ENCODE data around the gene GPR161. TPM values are rescaled to one million over a fixed set of nuclear protein-coding genes. Genes with fewer than 3 reads are reported as not detected.

The GPR161 gene
- total and polyA plus RNA-seq, 9 of the 15 experiments (the other 6 are each of a cell fraction or from before 2014, with no cell fraction given): 0.15 to 2.4 (median 0.76) TPM

GRCh38 chr1:168042362-168042761 lies 94.4 kb downstream of the GPR161 start:
- H3K4me2 ChIP-seq (ENCODE audit: insufficient read depth, low read length): no peak overlapping the region
- peaks cover 54% of the 10 kb centered on the region for H3K36me3 ChIP-seq (ENCODE audit: control insufficient read depth, insufficient read depth, low read length)
- no peaks in the 10 kb centered on the region for H3K4me1 ChIP-seq (replicated peaks in 1 of 2; ENCODE audit: control insufficient read depth in 2 of 2, insufficient read depth in 2 of 2, low read length in 2 of 2)
- ATAC-seq: no peak
- no peaks in the 10 kb centered on the region for H4K20me1 ChIP-seq (replicated peaks; ENCODE audit: control insufficient read depth, insufficient read depth, low read length)
- H3K79me2 ChIP-seq (ENCODE audit: control insufficient read depth, insufficient read depth, low read length): no peaks in the 10 kb centered on the region
- DNase-seq (ENCODE audit: extremely low read depth in 1 of 4, low spot score in 3 of 4): no peak
- no peak overlapping the region for H3K4me3 ChIP-seq
- no peaks in the 10 kb centered on the region for H3K27me3 ChIP-seq (ENCODE audit: control insufficient read depth in 2 of 2, insufficient read depth in 2 of 2, low read length in 2 of 2)
- intact Hi-C loops (cut with micrococcal nuclease) (no loop called here), in situ Hi-C loops (cut with MboI) (no loop called here)
- 96% methylated on average over 2 of the region's 2 CpGs for WGBS (ENCODE audit: insufficient coverage, low coverage, missing lambda C conversion rate)
- TF ChIP-seq ZNF778 (CRISPR knock-in tag; IDR thresholded peaks at IDR 0.05) (no peak), CBX2 (IDR thresholded peaks at IDR 0.05; ENCODE audit: insufficient read depth, low read length, poor library complexity, severe bottlenecking) (no peak), CHD1 (IDR thresholded peaks at IDR 0.05; ENCODE audit: low read length) (no peak), FOS (IDR thresholded peaks at IDR 0.05; ENCODE audit: extremely low read depth, insufficient read length) (no peak), ZNF282 (CRISPR knock-in tag; IDR thresholded peaks at IDR 0.05) (no peak)
- FAIRE-seq: no peak
- CTCF ChIA-PET (ENCODE audit: low intra/inter-chr PET ratio): no interaction called here
- H2AFZ ChIP-seq (ENCODE audit: low read depth, low read length): no peak overlapping the region
- no peak overlapping the region for H3K9ac ChIP-seq (ENCODE audit: insufficient read depth in 1 of 2, low read depth in 2 of 2, low read length in 2 of 2)
- POLR2A ChIA-PET: no interaction called here
- BruUV-seq (replicated peaks): no TSS peak
- H3K9me1 ChIP-seq (ENCODE audit: control insufficient read depth, insufficient read depth, low read length): no peaks in the 10 kb centered on the region
- no peak overlapping the region for H3K27ac ChIP-seq (ENCODE audit: extremely low read depth, low read depth, low read length)
- H3K9me3 ChIP-seq (replicated peaks; ENCODE audit: control insufficient read depth, insufficient read depth, low read depth, low read length): no peaks in the 10 kb centered on the region

GRCh38 chr1:168035345-168035744 lies 101.4 kb downstream of the GPR161 start:
- DNase-seq (ENCODE audit: extremely low read depth in 1 of 4, low spot score in 3 of 4) (no peak), FAIRE-seq (no peak), ATAC-seq (no peak)
- in situ Hi-C loops (cut with MboI): no loop called here
- no peaks in the 10 kb centered on the region for H3K9me1 ChIP-seq (ENCODE audit: control insufficient read depth, insufficient read depth, low read length)
- H3K27ac ChIP-seq (ENCODE audit: extremely low read depth, low read depth, low read length): no peak overlapping the region
- peaks cover 23% of the 10 kb centered on the region for H3K36me3 ChIP-seq (ENCODE audit: control insufficient read depth, insufficient read depth, low read length)
- no peaks in the 10 kb centered on the region for H3K9me3 ChIP-seq (replicated peaks; ENCODE audit: control insufficient read depth, insufficient read depth, low read depth, low read length)
- H3K4me3 ChIP-seq: no peak overlapping the region
- CTCF ChIA-PET (ENCODE audit: low intra/inter-chr PET ratio): no interaction called here
- no peaks in the 10 kb centered on the region for H3K27me3 ChIP-seq (ENCODE audit: control insufficient read depth in 2 of 2, insufficient read depth in 2 of 2, low read length in 2 of 2)
- intact Hi-C loops (cut with micrococcal nuclease): no loop called here
- H2AFZ ChIP-seq (ENCODE audit: low read depth, low read length): no peak overlapping the region
- no peaks in the 10 kb centered on the region for H4K20me1 ChIP-seq (replicated peaks; ENCODE audit: control insufficient read depth, insufficient read depth, low read length)
- no peak overlapping the region for H3K9ac ChIP-seq (ENCODE audit: insufficient read depth in 1 of 2, low read depth in 2 of 2, low read length in 2 of 2)
- no peak overlapping the region for H3K4me2 ChIP-seq (ENCODE audit: insufficient read depth, low read length)
- H3K4me1 ChIP-seq (replicated peaks in 1 of 2; ENCODE audit: control insufficient read depth in 2 of 2, insufficient read depth in 2 of 2, low read length in 2 of 2): no peaks in the 10 kb centered on the region
- H3K79me2 ChIP-seq (ENCODE audit: control insufficient read depth, insufficient read depth, low read length): no peaks in the 10 kb centered on the region
- 95% methylated on average over 5 of the region's 5 CpGs for WGBS (ENCODE audit: insufficient coverage, low coverage, missing lambda C conversion rate)
- POLR2A ChIA-PET: no interaction called here
- no TSS peak for BruUV-seq (replicated peaks)
- TF ChIP-seq TRIM28 (IDR thresholded peaks at IDR 0.05) (no peak), CC2D1A (IDR thresholded peaks at IDR 0.05) (no peak), IRF9 (tag; IDR thresholded peaks at IDR 0.05) (no peak), TBP (optimal IDR thresholded peaks at IDR 0.05; ENCODE audit: low read depth, low read length) (no peak), KLF13 (tag; IDR thresholded peaks at IDR 0.05; ENCODE audit: borderline replicate concordance, low read depth) (no peak), KLF6 (CRISPR knock-in tag; IDR thresholded peaks at IDR 0.05; ENCODE audit: borderline replicate concordance) (no peak), ZFP30 (CRISPR knock-in tag; IDR thresholded peaks at IDR 0.05; ENCODE audit: borderline replicate concordance) (no peak), JUND (IDR thresholded peaks at IDR 0.05; ENCODE audit: borderline replicate concordance, low read depth, low read length) (no peak), JUND (tag; IDR thresholded peaks at IDR 0.05; ENCODE audit: borderline replicate concordance, low read depth, low read length) (no peak), GABPA (tag; conservative IDR thresholded peaks at IDR 0.05; ENCODE audit: low read depth) (no peak), ZNF561 (CRISPR knock-in tag; conservative IDR thresholded peaks at IDR 0.05) (no peak), SREBF2 (CRISPR knock-in tag; IDR thresholded peaks at IDR 0.05) (no peak), FOXK2 (conservative IDR thresholded peaks at IDR 0.05 in 1 of 2, IDR thresholded peaks at IDR 0.05 in 1 of 2; ENCODE audit: low read depth in 2 of 2) (no peak), HMG20A (CRISPR knock-in tag; conservative IDR thresholded peaks at IDR 0.05) (no peak)

All from K562 (cell line).